ENCODE data around the gene TSPAN33. TPM values are rescaled to one million over a fixed set of nuclear protein-coding genes. Genes with fewer than 3 reads are reported as not detected.

The TSPAN33 gene
- total and polyA plus RNA-seq, 10 of the 15 experiments (the other 5 are each of a cell fraction or from before 2014, with no cell fraction given), result 12.0 to 123 (median 86.3) TPM

- no peak for TF ChIP-seq PRDM15 (CRISPR knock-in tag; IDR thresholded peaks at IDR 0.05)
- TF ChIP-seq NFIC (IDR thresholded peaks at IDR 0.05; ENCODE audit: low read depth, low read length), result peak; percentile 75; the same call in 1 of the 2 replicates
- peak in 1 of 3 experiments; percentile 12; a peak in 1 of 6 replicates for TF ChIP-seq CTCF (IDR thresholded peaks at IDR 0.05 in 2 of 3, conservative IDR thresholded peaks at IDR 0.05 in 1 of 3; ENCODE audit: control insufficient read depth in 2 of 3, extremely low read depth in 1 of 3, insufficient read depth in 1 of 3, low read depth in 3 of 3, low read length in 3 of 3)
- TF ChIP-seq RAD21 (IDR thresholded peaks at IDR 0.05; ENCODE audit: insufficient read depth, low read depth, low read length), result peak; percentile 14; the same call in 1 of the 2 replicates
- TF ChIP-seq GABPA (IDR thresholded peaks at IDR 0.05; ENCODE audit: low read depth), result 0 out of 2 replicates have a peak, but pooled peaks have one; percentile 21
- TF ChIP-seq YY1 (IDR thresholded peaks at IDR 0.05; ENCODE audit: low read depth, low read length), result no peak
- TF ChIP-seq POLR2A (IDR thresholded peaks at IDR 0.05; ENCODE audit: low read depth, low read length), result peak; percentile 6; the same call in 1 of the 2 replicates
- TF ChIP-seq FOXM1 (IDR thresholded peaks at IDR 0.05; ENCODE audit: low read depth, low read length), result peak; percentile 52
- TF ChIP-seq IRF4 (IDR thresholded peaks at IDR 0.05; ENCODE audit: low read depth, low read length), result 0 out of 2 replicates have a peak, but pooled peaks have one; percentile 37
- TF ChIP-seq JUNB (IDR thresholded peaks at IDR 0.05), result peak; percentile 81
- TF ChIP-seq CHD2 (IDR thresholded peaks at IDR 0.05; ENCODE audit: borderline replicate concordance, low read depth, low read length), result no peak
These were observed 25.4 kb downstream of the TSPAN33 start (continued) for GRCh38 chr7:129169686-129170440.

All from GM12878 (cell line).